HG03575 (cell line): ENCODE results near the gene DCBLD1.
A peak's percentile ranks its signal among the peaks of the same experiment; 100 is the strongest.
"Not testable (repeated sequence)": the region's sequence is repeated elsewhere in the genome, so short reads cannot be mapped to it uniquely, and the experiment has no call there.

ENCODE experiments used
- ATAC-seq: cut with Tn5 transposase; IDR thresholded peaks from one replicate; pipeline ENCODE4 v1.9.1; 2021; ENCODE audit not compliant: unreplicated experiment, insufficient number of reproducible peaks, low FRiP score; ENCODE audit errors: extremely low read depth

DCBLD1 gene

GRCh38 chr6:117482240-117483003 is at the start of gene DCBLD1:
TSS of gene DCBLD1 (plus strand) at chr6:117482674. CDS start at chr6:117482782, 108 bp downstream.
- peak; percentile 29 for ATAC-seq

- no peak for ATAC-seq
Measured at GRCh38 chr6:117440706-117441525, 41.6 kb upstream of the DCBLD1 start.

GRCh38 chr6:117441824-117442264 is 40.6 kb upstream of the DCBLD1 start:
- no peak for ATAC-seq

- ATAC-seq: not testable (repeated sequence)
Measured at GRCh38 chr6:117442313-117442712, 40.2 kb upstream of the DCBLD1 start.

- ATAC-seq: no peak
Measured at GRCh38 chr6:117444600-117444999, 37.9 kb upstream of the DCBLD1 start.

GRCh38 chr6:117446861-117447260 is 35.6 kb upstream of the DCBLD1 start:
- ATAC-seq: no peak

GRCh38 chr6:117448011-117448410 is 34.5 kb upstream of the DCBLD1 start:
- no peak for ATAC-seq

- ATAC-seq: no peak
Measured at GRCh38 chr6:117448732-117449485, 33.6 kb upstream of the DCBLD1 start.

GRCh38 chr6:117449549-117450439 is 32.7 kb upstream of the DCBLD1 start:
- no peak for ATAC-seq

GRCh38 chr6:117451671-117452070 is 30.8 kb upstream of the DCBLD1 start:
- no peak for ATAC-seq

- ATAC-seq: no peak
Measured at GRCh38 chr6:117456250-117456649, 26.2 kb upstream of the DCBLD1 start.

- ATAC-seq: no peak
Measured at GRCh38 chr6:117456998-117457397, 25.5 kb upstream of the DCBLD1 start.

- no peak for ATAC-seq
Measured at GRCh38 chr6:117459204-117459944, 23.1 kb upstream of the DCBLD1 start.

- ATAC-seq: no peak
Measured at GRCh38 chr6:117463762-117464665, 18.5 kb upstream of the DCBLD1 start.

- no peak for ATAC-seq
Measured at GRCh38 chr6:117464700-117465099, 17.8 kb upstream of the DCBLD1 start.

- no peak for ATAC-seq
Measured at GRCh38 chr6:117465691-117466090, 16.8 kb upstream of the DCBLD1 start.

GRCh38 chr6:117467876-117468275 is 14.6 kb upstream of the DCBLD1 start:
- no peak for ATAC-seq
